Prostate gland (tissue), 2 donors: ENCODE results near the gene HOOK2.

Experiments
- POLR2A ChIP-seq: fragments of 450-650 bp; IDR thresholded peaks from one replicate; pipeline ENCODE4 v1.6.1; 2016; ENCODE audit warnings: antibody characterized with exemption, mild to moderate bottlenecking
- TF ChIP-seq, protein P1 (sequence below), 4 experiments: fragments of 200-600 bp in 2 of 4; fragments of 450-650 bp in 2 of 4; sonication (generic) in 2 of 4; IDR thresholded peaks; 1 replicate in 3 of 4; 2 replicates in 1 of 4; pipeline ENCODE4 v1.5.1; 2016 to 2019; ENCODE audit warnings: antibody characterized with exemption in 4 of 4, mild to moderate bottlenecking in 2 of 4, moderate library complexity in 2 of 4

DNA sequence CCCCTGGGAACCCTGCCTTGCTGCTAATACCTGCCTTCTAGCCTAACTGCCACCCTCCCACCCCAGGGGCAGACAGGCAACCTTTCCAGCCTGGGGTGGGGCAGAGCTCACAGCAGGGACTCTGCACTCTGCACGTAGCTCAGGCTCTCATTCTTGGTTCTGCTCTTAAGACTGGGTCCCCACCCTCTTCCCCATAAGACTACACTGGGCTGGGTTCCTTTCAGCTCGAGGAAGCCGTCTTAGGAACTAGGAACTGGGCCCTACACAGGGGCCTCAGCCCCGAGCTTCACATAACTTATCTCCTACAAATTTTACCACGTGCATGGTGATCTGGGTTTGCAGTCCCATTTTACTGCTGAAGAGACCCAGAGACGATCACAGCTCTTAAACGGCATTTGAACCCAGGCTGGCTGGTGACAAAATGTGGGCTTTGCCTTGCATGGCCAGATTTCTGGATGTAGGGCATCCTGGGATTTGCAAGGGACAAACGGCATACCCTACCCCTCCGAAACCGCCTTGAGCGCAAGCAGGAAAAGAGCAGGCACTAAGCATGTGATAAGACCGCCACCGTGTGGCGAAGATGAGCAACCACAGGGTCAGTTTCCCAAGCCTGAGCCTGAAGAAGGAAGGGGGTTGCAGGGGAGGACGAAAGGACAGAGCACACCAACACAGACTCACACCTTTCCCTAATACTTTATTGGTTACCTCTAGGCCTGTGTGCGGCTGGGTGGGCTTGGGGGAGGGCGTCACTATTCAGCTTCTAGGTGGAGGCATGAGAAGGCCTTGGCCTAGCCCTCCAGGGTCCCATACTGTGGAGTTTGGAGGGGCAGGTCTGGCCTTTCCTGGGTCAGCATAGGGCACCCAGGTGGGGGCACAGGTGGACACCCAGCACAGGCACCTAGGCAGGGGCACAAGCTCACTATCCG lies 21.1 kb upstream of the HOOK2 start:
- TF ChIP-seq, protein P1, sequence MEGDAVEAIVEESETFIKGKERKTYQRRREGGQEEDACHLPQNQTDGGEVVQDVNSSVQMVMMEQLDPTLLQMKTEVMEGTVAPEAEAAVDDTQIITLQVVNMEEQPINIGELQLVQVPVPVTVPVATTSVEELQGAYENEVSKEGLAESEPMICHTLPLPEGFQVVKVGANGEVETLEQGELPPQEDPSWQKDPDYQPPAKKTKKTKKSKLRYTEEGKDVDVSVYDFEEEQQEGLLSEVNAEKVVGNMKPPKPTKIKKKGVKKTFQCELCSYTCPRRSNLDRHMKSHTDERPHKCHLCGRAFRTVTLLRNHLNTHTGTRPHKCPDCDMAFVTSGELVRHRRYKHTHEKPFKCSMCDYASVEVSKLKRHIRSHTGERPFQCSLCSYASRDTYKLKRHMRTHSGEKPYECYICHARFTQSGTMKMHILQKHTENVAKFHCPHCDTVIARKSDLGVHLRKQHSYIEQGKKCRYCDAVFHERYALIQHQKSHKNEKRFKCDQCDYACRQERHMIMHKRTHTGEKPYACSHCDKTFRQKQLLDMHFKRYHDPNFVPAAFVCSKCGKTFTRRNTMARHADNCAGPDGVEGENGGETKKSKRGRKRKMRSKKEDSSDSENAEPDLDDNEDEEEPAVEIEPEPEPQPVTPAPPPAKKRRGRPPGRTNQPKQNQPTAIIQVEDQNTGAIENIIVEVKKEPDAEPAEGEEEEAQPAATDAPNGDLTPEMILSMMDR (IDR thresholded peaks at IDR 0.05), result peak; percentile 72 to 99 (median 96)
- no peak for TF ChIP-seq POLR2A
